Calu3 (cell line): ENCODE data around the gene PLXNA4. TPM values are rescaled to one million over a fixed set of nuclear protein-coding genes. Genes with fewer than 3 reads are reported as not detected.

Experiments used
- BruUV-seq: library from RNA; stranded (reverse); fragments of 400-500 nt; replicated peaks from 2 replicates; lab custom pipeline; 2021; lab: Mats Ljungman, UMichigan
- CTCF ChIA-PET: fragments of 300-600 bp; sonication (Branson Sonifier 250); formaldehyde crosslinking; loops from one replicate; lab custom pipeline; 2022; ENCODE audit warnings: antibody characterized with exemption; lab: Charles Lee
- DNase-seq: peaks from one replicate; pipeline ENCODE4 v3.0.0; 2022
- H3K27ac Mint-ChIP-seq: one replicate; pipeline ENCODE4 v1.8.0; 2022; ENCODE audit warnings: mixed read lengths; ENCODE audit not compliant: unreplicated experiment
- H3K27me3 Mint-ChIP-seq: one replicate; pipeline ENCODE4 v1.8.0; 2022; ENCODE audit warnings: mixed read lengths; ENCODE audit not compliant: unreplicated experiment
- H3K36me3 Mint-ChIP-seq: one replicate; pipeline ENCODE4 v1.8.0; 2022; ENCODE audit warnings: mild to moderate bottlenecking, moderate library complexity, mixed read lengths; ENCODE audit not compliant: insufficient read depth, unreplicated experiment
- H3K4me1 Mint-ChIP-seq: one replicate; pipeline ENCODE4 v1.8.0; 2022; ENCODE audit warnings: mild to moderate bottlenecking, low read depth, mixed read lengths; ENCODE audit not compliant: unreplicated experiment
- H3K4me3 Mint-ChIP-seq: one replicate; pipeline ENCODE4 v1.8.0; 2022; ENCODE audit warnings: mild to moderate bottlenecking, low read depth, moderate library complexity, mixed read lengths; ENCODE audit not compliant: unreplicated experiment
- H3K9me3 Mint-ChIP-seq: one replicate; pipeline ENCODE4 v1.8.0; 2022; ENCODE audit warnings: low read depth, mixed read lengths; ENCODE audit not compliant: unreplicated experiment
- CTCF ChIP-seq: fragments of 200-600 bp; IDR thresholded peaks from one replicate; pipeline ENCODE4 v1.8.0; 2022; ENCODE audit warnings: antibody characterized with exemption; ENCODE audit not compliant: unreplicated experiment
- intact Hi-C: fragments of 100-400 bp; cut with micrococcal nuclease; formaldehyde crosslinking; loops from one replicate; pipeline ENCODE4 v1.10.0; 2022; ENCODE audit not compliant: unreplicated experiment
- total RNA-seq: library from RNA; stranded (reverse); gene quantifications from 2 replicates; pipeline ENCODE4 v1.2.3, GENCODE V29; 2022

PLXNA4 gene
- total RNA-seq, 1 experiment from 2014 or later = not detected

DNA sequence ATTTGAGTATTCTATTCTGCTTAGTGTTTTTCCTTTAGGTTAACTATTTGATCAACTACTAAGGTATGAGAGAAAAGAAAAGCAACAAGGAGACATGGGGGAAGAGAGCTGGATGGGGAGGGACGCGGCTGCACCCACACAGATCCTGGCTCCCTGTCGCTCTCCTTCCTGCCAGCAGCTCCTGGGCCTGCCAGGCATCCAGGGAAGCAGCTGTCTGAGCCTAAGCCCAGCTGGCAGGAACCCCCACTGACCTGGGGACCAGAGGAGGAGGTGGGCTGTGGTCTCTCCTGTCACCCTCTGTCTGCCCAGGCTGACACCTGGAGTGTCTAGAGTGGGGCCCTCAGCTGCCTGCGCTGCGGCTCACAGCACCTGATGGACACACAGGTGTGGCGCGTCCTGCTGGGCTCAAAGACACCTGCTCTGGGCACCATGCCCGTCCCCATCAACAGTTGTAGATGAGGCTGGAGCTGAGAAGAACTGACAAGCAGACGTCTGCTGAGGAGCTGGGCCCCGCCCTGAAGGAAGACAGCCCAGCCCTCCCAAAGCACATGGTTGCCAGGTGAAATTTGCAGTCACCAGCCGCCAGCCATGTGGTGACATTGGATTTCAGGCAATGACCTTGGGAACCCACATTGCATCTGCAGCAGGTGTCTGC lies 207.9 kb downstream of the PLXNA4 start:
- BruUV-seq = no TSS peak
- CTCF ChIA-PET = no interaction called here
- peaks cover 87% of the 10 kb centered on the region for H3K27me3 Mint-ChIP-seq
- H3K4me3 Mint-ChIP-seq = no peak overlapping the region
- H3K4me1 Mint-ChIP-seq = no peaks in the 10 kb centered on the region
- no peak for DNase-seq
- TF ChIP-seq CTCF = no peak
- H3K9me3 Mint-ChIP-seq = no peaks in the 10 kb centered on the region
- no peak overlapping the region for H3K27ac Mint-ChIP-seq
- no peaks in the 10 kb centered on the region for H3K36me3 Mint-ChIP-seq
- intact Hi-C loops = no loop called here

GRCh38 chr7:132367795-132368194 lies 208.5 kb downstream of the PLXNA4 start:
- H3K27me3 Mint-ChIP-seq = peaks cover 88% of the 10 kb centered on the region

GRCh38 chr7:132367004-132367403 lies 209.3 kb downstream of the PLXNA4 start:
- Mint-ChIP-seq H3K4me1 (no peaks in the 10 kb centered on the region), H3K4me3 (no peak overlapping the region), H3K27ac (no peak overlapping the region), H3K36me3 (no peaks in the 10 kb centered on the region), H3K27me3 (peaks cover 89% of the 10 kb centered on the region), H3K9me3 (peaks cover 2% of the 10 kb centered on the region)
- TF ChIP-seq CTCF = no peak
- DNase-seq = no peak
- intact Hi-C loops = no loop called here
- CTCF ChIA-PET = interaction anchor here (0.6 kb wide), 1 partner anchor 32 kb away, joined by 5 read pairs; no protein-coding TSS in a partner anchor
- BruUV-seq = no TSS peak

More at GRCh38 chr7:132367795-132368194, 208.5 kb downstream of the PLXNA4 start:
- intact Hi-C loops = no loop called here
- peaks cover 2% of the 10 kb centered on the region for H3K9me3 Mint-ChIP-seq
- CTCF ChIA-PET = no interaction called here
- no peak for TF ChIP-seq CTCF
- H3K4me3 Mint-ChIP-seq = no peak overlapping the region
- DNase-seq = no peak
- BruUV-seq = no TSS peak
- H3K4me1 Mint-ChIP-seq = no peaks in the 10 kb centered on the region
- no peak overlapping the region for H3K27ac Mint-ChIP-seq
- H3K36me3 Mint-ChIP-seq = no peaks in the 10 kb centered on the region

DNA sequence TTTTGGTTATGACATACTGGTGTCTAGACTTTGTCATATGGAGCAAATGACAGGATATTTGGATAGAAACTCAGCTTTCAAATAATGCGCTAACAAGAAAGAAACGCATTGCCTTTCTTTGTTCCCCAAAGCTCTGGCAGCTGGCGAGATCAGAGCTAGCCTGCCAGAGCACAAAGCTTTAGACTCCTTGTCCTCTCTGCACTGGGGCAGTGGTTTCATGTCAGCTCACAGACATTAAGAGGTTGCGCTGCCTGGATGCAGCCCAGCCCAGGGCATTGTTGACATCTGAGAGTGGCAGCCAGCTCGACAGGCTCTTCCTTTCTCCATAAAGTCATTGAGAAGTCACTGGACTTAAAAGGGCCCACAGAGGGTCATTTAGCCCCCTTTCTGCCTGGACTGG lies 212.0 kb downstream of the PLXNA4 start:
- CTCF ChIA-PET = no interaction called here
- no peak for DNase-seq

More for the DNA sequence above, 212.0 kb downstream of the PLXNA4 start:
- TF ChIP-seq CTCF = no peak
- BruUV-seq = no TSS peak
- Mint-ChIP-seq H3K27ac (no peak overlapping the region), H3K4me1 (no peaks in the 10 kb centered on the region), H3K27me3 (peaks cover 86% of the 10 kb centered on the region), H3K4me3 (no peak overlapping the region), H3K9me3 (peaks cover 2% of the 10 kb centered on the region), H3K36me3 (no peaks in the 10 kb centered on the region)
- intact Hi-C loops = no loop called here
